Peyer's patch (tissue), 4 donors: ENCODE data around the gene E4F1. TPM values are rescaled to one million over a fixed set of nuclear protein-coding genes. Genes with fewer than 3 reads are reported as not detected.

Experiments used
- DNase-seq, 3 donors: peaks; one replicate each; pipeline ENCODE4 v3.0.0-alpha.2; 2017 to 2019
- H3K27ac ChIP-seq, 4 donors: fragments of 200-600 bp; sonication (generic); one replicate each; pipeline ENCODE4 v1.5.1; 2016 to 2019
- H3K27me3 ChIP-seq, 2 donors: fragments of 200-600 bp; sonication (generic); one replicate each; pipeline ENCODE4 v1.5.1; 2019
- H3K36me3 ChIP-seq, 3 donors: fragments of 200-600 bp; sonication (generic); one replicate each; pipeline ENCODE4 v1.5.1; 2016 to 2019
- H3K4me1 ChIP-seq, 4 donors: fragments of 200-600 bp; sonication (generic); one replicate each; pipeline ENCODE4 v1.5.1; 2016 to 2019
- H3K4me3 ChIP-seq, 4 donors: fragments of 200-600 bp; sonication (generic); 1 replicate in 3 of 4; 2 replicates in 1 of 4; pipeline ENCODE4 v1.5.1; 2016 to 2019; ENCODE audit warnings: mild to moderate bottlenecking in 1 of 4
- H3K9me3 ChIP-seq, 4 donors: fragments of 200-600 bp; sonication (generic); one replicate each; pipeline ENCODE4 v1.5.1; 2016 to 2019; ENCODE audit warnings: mild to moderate bottlenecking in 1 of 4
- CTCF ChIP-seq, 6 experiments: fragments of 450-650 bp in 4 of 6; fragments of 200-600 bp in 2 of 6; sonication (generic) in 1 of 6; IDR thresholded peaks; one replicate each; pipeline ENCODE4 v1.5.1; 2017 to 2019; ENCODE audit warnings: antibody characterized with exemption in 6 of 6, mild to moderate bottlenecking in 3 of 6, moderate library complexity in 1 of 6
- POLR2A ChIP-seq, 2 donors: fragments of 450-650 bp; IDR thresholded peaks; one replicate each; pipeline ENCODE4 v1.5.1; 2017; ENCODE audit warnings: antibody characterized with exemption in 2 of 2, mild to moderate bottlenecking in 2 of 2, moderate library complexity in 2 of 2
- total RNA-seq, 4 donors: library from RNA; depleted of rRNA; stranded (reverse); fragments of >200 nt; gene quantifications; one replicate each; pipeline ENCODE4 v1.1.0, GENCODE V29; 2016

Gene E4F1
- total RNA-seq, 4 donors from 2014 or later, result 35.6 to 124 (median 76.2) TPM

- H3K4me1 ChIP-seq, result peaks cover 0 to 33% (median 9%) of the 10 kb centered on the region in 4 donors
- H3K27ac ChIP-seq, result peak within 1 kb of the TSS in 1 of 4 donors; percentile 87
- peaks cover 0 to 36% (median 0%) of the 10 kb centered on the region in 3 donors for H3K36me3 ChIP-seq
- no peak for TF ChIP-seq POLR2A (IDR thresholded peaks at IDR 0.05)
- no peak for TF ChIP-seq CTCF (IDR thresholded peaks at IDR 0.05)
- H3K4me3 ChIP-seq, result no peak within 1 kb of the TSS
- no peaks in the 10 kb centered on the region for H3K9me3 ChIP-seq
- no peaks in the 10 kb centered on the region for H3K27me3 ChIP-seq
- no peak for DNase-seq
Measured at GRCh38 chr16:2210386-2211365, 12.7 kb upstream of the E4F1 start, which contains the start of gene BRICD5. Gene BRICD5, minus strand, starts transcription at chr16:2210863. Its CDS starts 30 bp downstream, at chr16:2210833.

GRCh38 chr16:2211923-2212347 is 11.5 kb upstream of the E4F1 start:
- no peak for DNase-seq
- no peaks in the 10 kb centered on the region for H3K9me3 ChIP-seq
- TF ChIP-seq POLR2A (IDR thresholded peaks at IDR 0.05), result no peak
- TF ChIP-seq CTCF (IDR thresholded peaks at IDR 0.05), result no peak
- no peaks in the 10 kb centered on the region for H3K27me3 ChIP-seq
- peak overlapping the region in 2 of 4 donors; percentile 30 to 87 for H3K27ac ChIP-seq
- no peak overlapping the region for H3K4me3 ChIP-seq
- peaks cover 0 to 31% (median 0%) of the 10 kb centered on the region in 3 donors for H3K36me3 ChIP-seq
- peaks cover 0 to 21% (median 4%) of the 10 kb centered on the region in 4 donors for H3K4me1 ChIP-seq

GRCh38 chr16:2212362-2213324 is 10.7 kb upstream of the E4F1 start:
- no peak for DNase-seq
- Histone ChIP-seq H3K36me3 (peaks cover 0 to 24% (median 0%) of the 10 kb centered on the region in 3 donors), H3K4me1 (peaks cover 0 to 20% (median 3%) of the 10 kb centered on the region in 4 donors), H3K27me3 (no peaks in the 10 kb centered on the region), H3K9me3 (no peaks in the 10 kb centered on the region), H3K27ac (peak overlapping the region in 2 of 4 donors; percentile 30 to 87), H3K4me3 (peak overlapping the region in 2 of 4 donors; percentile 75 to 87)
- peak; percentile 27 to 63 for TF ChIP-seq POLR2A (IDR thresholded peaks at IDR 0.05)
- no peak for TF ChIP-seq CTCF (IDR thresholded peaks at IDR 0.05)

- TF ChIP-seq POLR2A (IDR thresholded peaks at IDR 0.05) (peak in 1 of 2 donors; percentile 38), CTCF (IDR thresholded peaks at IDR 0.05) (no peak)
- H3K4me1 ChIP-seq, result peaks cover 0 to 20% (median 3%) of the 10 kb centered on the region in 4 donors
- peak overlapping the region; percentile 75 to 93 (median 82) for H3K4me3 ChIP-seq
- peaks cover 0 to 10% (median 0%) of the 10 kb centered on the region in 3 donors for H3K36me3 ChIP-seq
- H3K27me3 ChIP-seq, result no peaks in the 10 kb centered on the region
- no peaks in the 10 kb centered on the region for H3K9me3 ChIP-seq
- H3K27ac ChIP-seq, result peak overlapping the region; percentile 83 to 87 (median 86)
- no peak for DNase-seq
Measured at GRCh38 chr16:2213817-2214718, 9.3 kb upstream of the E4F1 start.
